NOMO-1 treated with dmso at 0.1 percent for 144 hours (cell line): ENCODE data around the gene CPT1C.
"Not testable (repeated sequence)": the region's sequence is repeated elsewhere in the genome, so short reads cannot be mapped to it uniquely, and the experiment has no call there.

ENCODE experiments used
- DNase-seq: peaks from one replicate; lab custom pipeline; 2025; ENCODE audit not compliant: unreplicated experiment; lab: John Stamatoyannopoulos, UW

The CPT1C gene

DNA sequence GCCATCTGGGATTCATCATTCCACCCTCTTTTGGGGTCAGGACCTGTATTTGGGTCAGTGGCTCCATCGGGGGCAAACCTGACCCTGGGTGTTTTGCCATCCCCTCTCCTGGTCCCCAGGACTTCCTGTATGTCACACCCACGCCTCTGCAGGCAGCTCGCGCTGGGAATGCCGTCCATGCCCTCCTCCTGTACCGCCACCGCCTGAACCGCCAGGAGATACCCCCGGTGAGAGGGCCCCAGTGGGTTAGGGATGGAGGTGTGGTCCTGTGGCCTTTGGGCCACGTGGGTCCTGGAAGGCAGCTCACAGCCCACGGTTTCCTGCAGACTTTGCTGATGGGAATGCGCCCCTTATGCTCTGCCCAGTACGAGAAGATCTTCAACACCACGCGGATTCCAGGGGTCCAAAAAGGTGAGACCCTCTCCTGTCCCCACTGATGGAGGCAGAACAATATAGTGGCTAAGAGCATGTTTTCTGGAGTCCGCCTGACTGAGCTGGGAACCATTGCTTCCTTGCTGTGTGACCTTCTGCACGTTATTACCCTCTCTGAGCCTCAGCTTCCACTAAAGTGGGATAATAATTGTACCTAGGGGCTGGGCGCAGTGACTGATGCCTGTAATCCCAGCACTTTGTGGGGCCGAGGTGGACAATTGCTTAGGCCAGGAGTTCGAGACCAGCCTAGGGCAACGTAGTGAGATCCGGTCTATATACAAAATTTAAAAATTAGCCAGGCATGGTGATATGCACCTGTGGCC is 14.1 kb downstream of the CPT1C start:
- DNase-seq, result no peak

DNA sequence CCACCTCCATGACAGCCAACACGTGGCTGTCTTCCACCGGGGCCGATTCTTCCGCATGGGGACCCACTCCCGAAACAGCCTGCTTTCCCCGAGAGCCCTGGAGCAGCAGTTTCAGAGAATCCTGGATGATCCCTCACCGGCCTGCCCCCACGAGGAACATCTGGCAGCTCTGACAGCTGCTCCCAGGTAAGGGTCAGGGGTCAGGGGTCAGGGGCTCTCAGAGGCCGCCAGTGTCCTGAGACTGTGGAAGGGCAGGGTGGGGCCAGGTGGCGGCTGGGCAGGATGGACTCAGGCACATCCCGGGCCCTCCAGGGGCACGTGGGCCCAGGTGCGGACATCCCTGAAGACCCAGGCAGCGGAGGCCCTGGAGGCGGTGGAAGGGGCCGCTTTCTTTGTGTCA is 15.0 kb downstream of the CPT1C start:
- no peak for DNase-seq

DNA sequence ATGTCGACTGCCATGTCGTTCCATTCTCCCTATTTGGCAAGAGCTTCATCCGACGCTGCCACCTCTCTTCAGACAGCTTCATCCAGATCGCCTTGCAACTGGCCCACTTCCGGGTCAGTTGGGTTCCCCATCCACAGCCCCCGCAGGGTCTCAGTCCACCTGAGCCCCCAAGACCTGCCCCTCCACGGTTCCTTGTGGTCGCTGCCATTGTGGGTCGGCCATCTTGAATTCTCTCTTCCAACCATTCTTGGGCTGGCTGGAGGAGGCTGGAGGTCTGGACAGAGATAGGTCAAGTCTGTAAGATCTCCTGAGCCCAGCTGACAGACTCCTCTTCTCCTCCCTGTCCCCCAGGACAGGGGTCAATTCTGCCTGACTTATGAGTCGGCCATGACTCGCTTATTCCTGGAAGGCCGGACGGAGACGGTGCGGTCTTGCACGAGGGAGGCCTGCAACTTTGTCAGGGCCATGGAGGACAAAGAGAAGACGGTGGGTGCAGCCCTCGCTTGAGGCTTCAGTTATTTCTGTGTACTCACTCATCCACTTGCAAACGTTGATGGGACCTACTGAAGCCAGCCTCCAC is 19.5 kb downstream of the CPT1C start:
- DNase-seq, result no peak

DNA sequence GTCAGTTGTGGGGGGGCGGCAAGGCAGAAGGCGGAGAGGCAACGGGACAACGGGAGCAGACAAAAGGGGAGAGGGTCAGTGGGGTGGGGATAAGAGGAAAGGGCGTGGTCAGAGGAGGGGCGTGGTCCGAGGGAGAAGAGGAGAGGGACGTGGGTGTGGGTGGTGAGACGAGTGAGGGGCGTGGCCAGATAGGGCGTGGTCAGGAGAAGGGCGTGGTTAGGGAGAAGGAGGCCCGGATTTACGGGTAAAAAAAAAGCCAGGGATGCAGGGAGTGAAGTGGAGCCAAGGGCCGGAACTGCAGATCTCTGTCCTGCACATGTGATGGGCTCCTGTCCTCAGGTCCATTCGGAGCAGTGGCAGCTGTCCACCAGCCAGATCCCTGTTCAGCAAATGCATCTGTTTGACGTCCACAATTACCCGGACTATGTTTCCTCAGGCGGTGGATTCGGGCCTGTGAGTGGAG is 21.5 kb downstream of the CPT1C start:
- no peak for DNase-seq

DNA sequence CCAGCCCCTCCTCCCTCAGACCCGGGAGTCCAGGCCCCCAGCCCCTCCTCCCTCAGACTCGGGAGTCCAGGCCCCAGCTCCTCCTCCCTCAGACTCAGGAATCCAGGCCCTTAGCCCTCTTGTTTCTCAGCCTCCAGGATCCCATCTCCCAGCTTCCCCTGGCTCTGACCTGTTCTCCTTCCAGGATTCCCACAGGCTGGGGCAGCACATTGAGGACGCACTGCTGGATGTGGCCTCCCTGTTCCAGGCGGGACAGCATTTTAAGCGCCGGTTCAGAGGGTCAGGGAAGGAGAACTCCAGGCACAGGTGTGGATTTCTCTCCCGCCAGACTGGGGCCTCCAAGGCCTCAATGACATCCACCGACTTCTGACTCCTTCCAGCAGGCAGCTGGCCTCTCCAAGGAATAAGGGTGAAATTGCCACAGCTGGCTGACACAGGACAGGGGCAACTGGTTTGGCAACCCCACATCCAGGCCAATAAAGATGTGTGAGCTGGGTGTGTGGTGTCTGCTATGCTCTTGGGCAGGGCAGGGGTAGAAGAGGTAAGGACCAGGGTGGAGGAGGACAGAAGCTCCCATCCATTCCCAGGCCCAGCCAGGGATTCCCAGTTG is 22.4 kb downstream of the CPT1C start:
- DNase-seq, result no peak

DNA sequence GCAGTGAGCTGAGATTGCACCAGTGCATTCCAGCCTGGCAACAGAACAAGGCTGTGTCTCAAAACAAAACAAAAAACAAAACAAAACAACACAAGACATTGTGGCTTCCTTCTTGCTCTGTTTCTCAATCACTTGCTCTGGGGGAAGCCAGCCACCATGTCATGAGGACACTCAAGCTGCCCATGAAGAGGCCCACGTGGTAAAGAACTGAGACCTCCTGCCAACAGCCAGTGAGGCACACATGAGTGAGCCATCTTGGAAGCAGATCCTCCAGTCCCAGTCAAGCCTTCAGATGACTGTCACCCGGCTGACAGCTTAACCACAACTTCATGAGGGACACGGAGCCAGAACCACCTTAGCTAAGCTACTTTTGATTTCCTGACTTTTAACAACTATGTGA is 25.2 kb downstream of the CPT1C start:
- no peak for DNase-seq

DNA sequence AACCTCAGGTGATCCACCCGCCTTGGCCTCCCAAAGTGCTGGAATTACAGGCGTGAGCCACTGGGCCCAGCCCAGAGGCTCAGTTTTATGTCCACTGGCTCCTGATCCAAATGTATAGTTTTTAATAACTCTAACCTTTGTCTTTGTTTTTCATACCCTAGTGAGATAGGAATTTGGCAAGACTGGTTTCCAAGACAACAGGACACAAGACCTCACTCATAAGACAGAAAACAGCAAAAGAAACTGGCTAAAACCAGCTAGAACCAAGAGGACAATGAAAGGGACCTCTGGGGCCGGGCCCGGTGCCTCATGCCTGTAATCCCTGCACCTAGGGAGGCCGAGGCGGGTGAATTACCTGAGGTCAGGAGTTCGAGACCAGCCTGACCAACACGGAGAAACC is 27.6 kb downstream of the CPT1C start:
- no peak for DNase-seq

DNA sequence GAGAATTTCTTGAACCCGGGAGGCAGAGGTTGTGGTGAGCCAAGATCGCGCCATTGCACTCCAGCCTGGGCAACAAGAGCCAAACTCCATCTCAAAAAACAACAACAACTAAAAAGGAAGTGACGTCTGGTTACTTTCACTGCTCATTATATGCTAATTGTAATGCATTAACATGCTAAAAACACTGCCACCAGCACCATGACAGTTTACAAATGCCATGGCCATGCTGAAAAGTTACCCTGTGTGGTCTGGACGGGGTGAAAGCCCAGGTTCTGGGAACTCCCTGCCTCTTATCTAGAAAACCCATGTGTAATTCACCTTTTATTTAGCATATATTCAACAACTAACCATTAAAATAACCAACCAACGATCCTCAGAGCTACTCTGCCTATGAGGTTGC is 28.1 kb downstream of the CPT1C start:
- no peak for DNase-seq

DNA sequence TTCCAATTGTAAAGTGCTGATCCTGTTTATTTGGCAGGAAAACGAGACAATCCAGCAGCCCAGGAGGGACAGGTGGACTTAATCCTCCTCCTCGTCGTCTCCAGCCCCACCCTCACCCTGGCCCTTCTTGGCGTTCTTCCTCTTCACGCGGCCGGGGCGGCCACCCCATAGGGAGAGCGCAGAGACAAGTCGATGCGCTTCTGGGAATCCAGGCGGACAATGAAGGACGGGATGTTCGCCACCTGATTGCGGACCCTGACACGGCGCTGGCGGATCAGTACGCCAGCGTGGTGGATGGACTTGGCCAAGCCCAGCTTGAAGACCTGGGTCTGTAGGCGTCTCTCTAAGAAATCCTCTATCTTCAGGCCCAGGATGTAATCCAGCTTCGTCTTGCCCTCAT is 28.5 kb downstream of the CPT1C start:
- not testable (repeated sequence) for DNase-seq

DNA sequence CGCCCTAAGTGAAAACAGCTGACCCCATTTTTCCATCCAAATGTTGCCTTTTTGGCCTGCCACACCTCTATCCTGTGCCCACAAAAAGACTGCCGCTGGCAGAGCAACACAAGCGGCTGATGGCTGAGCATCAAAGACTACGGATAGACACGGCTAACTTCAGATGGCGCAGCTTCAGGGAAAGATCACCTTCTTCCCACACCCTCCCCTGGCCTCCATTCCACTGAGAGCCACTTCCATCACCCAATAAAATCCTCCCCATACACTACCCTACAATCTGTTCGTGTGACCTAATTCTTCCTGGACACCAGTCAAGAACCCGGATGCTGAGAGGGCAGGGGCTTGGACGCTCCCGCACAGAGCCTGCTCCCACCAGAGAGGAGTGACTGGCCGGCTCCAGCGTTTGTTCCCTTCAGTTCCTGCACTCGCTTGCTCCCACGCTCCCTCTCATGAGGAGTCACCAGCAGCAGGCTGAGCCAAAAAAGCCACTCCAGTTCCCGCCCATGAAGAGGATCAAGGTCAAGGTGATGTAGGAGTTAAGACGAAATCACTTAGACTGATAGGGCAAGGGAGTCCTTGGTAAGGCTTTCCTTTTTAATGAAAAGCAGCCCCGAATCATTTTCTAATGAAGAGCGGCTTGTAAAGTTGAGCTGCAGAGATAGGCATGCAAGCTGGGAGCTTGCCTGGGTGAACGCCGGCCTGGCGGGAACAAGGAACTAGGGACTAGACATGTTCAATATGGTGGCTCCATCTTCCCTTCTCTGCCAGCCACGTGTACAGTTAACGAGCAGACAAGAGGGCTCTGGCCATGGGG is 36.5 kb downstream of the CPT1C start:
- DNase-seq, result no peak

DNA sequence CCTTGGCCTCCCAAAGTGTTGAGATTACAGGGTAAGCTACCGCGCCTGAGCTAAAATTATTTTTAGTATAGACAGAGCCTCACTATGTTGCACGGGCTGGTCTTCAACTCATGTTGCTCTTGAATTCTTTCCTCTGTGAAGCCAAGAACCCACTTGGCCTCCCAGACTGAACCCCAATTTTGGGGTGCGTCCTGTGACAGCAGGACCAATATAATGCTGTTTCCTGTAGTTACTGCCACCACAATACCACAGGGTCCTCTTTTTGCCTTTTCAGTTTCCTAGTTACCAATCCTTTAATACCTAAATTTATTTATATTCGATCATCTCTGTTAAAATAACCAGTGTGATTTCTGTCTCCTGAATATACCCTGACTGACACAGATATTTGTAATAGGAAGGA is 39.2 kb downstream of the CPT1C start:
- DNase-seq, result no peak

DNA sequence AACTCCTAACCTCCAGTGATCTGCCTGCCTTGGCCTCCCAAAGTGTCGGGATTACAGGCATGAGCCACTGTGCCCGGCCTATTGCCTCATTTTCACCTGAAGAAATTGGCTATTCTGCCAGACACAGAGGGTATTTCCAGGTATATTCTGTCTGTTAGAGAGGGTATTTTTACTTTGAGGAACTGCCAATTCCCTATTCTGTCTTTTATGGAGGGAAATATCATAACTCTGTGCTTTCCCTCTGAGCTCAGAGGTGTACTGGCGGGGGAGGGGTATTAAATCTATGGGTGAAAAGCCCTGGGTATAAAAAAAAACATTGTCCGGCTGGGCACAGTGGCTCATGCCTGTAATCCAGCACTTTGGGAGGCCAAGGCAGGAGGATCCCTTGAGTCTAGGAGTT is 47.4 kb downstream of the CPT1C start:
- no peak for DNase-seq

DNA sequence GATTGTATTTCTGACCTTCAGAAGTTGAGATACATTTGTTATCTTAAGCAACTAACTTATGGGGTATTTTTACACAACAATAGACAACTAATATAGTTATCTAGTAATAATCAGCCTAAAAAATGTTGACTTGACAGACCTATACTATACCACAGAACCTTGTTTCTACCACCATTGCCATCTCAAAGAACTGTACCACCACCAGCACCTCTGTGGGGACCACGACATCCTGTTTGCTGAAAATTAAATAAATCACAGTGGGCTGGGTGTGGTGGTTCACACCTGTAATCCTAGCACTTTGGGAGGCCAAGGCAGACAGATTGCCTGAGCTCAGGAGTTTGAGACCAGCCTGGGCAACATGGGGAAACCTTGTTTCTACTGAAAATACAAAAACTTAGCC is 48.2 kb downstream of the CPT1C start:
- no peak for DNase-seq

DNA sequence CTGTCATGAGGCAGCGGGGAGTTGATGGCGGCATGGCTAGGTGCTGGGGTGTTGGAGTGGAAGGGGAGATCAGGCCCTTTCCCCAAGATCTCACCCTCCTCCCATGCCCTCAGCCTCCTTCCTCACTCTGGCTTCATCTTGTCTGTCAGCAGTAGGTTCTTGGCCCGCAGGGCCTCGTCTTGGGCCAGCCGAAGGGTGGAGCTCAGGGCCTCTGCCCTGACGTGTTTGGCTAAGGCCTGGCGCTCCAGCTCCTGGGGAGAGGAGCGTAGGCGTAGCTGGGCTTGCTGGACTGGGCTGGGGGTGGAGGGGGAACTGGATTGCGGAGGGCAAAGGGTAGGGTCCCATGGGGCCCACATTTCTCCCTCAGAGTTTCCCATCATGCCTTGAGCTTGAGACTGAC is 49.0 kb downstream of the CPT1C start:
- DNase-seq, result no peak

DNA sequence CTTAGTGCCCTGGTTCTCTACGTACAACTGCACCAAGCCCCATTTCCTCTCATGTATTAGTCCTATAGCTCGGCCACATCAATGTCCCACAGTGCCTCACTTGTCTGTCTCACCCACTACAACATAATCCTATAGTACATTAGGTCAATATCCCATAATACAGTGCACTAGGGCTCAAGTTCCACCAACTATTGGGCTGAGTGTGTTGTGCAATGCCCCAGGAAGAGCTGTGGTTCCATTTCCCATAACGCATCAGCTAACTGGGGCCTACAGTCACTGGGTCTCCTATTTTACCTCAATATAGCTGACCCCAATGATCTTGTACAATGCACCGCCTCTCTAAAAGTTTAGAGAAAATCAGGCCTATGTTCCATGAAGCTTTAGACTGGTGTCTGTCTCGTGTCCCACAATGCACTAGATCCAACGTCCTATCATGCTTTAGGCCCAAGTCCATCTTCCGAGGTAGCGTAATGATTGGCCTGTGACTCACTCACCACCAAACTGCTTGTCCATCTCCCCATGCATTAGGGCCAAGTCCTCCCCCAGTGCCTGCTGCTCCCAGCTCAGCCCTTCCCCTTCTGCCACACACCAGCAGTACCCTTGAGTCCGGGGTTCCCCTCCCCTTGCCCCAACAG is 50.4 kb downstream of the CPT1C start:
- no peak for DNase-seq

DNA sequence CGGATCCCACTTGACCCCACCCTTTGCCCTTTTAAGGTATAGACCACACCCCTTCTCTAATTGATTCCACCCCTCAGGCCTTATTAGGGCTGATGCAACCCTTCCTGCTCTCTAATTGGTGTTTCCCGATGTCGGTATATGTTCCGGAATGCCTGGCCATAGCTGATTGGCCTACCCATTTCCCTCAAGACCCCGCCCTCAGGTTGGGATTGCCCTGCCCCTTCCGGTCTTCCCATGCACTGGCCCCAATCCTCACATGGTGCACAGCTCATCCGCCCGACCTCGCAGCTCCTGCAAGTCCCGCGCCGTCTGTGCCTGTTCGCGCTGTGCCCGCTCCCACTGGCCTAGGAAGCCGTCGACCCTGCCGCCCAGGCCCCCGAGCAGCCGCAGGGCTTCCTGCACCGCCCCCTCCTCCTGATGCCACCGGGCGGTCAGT is 54.0 kb downstream of the CPT1C start:
- DNase-seq, result no peak

DNA sequence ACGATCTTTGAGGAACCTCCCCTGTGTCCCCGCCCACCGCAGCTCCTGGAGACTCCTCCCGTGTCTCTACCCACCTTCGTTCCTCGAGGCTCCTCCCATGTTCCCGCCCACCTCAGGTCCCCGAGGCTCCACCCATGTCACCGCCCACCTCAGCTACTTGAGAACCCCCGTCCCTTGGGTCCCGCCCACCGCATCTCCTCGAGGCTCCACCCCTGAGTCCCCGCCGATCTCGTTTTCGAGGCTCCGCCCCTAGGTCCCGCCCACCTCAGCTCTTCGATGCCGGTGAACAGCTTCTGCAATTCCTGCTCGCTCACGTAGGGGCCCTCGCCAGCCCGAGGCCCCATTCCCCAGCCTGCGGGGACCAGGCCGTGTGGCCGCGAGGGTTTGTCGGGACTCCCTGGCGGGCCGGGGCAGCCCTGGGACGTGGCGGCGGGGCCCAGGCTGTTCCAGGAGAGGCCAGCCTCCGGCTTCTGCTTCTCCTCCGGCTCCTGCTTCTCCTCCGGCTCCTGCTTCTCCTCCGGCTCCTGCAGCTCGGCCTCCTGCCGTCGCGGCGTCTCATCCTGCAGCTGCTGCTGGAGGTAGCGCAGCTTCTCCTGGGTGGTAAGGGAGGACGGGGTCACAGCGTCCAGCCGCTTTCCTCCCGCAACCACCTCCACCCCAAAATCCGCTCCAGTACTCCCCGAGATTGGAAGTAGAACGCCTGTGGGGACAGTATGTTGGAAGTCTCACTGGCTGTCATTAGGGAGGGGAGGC is 55.5 kb downstream of the CPT1C start:
- DNase-seq, result no peak

DNA sequence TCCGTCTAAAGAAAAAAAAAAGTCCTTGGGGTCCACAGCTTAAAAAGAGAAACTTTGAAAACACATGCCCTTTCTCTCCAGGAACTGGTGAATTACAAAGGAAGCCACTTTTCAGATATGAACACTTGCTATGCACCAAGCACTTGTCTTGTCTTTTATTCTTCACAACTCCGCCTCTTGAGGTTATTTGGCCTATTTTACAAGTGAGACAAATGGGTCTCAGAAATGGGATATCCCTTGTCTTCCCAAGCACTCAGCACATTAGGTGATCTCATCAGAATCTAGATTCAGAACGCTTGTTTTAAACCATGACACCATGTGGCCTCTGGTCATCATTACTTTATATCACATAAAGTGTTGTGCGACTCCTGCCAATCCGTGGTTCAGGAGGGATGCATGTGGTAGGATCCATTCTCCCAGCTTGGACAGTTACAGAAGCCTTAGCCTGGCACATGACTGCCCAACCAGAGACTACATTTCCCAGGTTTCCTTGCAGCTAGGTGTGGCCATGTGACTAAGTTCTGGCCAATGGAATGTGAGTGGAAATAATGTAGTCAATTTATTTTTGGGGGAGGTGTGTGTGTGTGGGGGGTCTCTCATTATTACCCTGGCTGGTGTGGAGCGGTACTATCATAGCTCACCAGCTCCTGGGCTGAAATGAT is 58.3 kb downstream of the CPT1C start:
- no peak for DNase-seq

DNA sequence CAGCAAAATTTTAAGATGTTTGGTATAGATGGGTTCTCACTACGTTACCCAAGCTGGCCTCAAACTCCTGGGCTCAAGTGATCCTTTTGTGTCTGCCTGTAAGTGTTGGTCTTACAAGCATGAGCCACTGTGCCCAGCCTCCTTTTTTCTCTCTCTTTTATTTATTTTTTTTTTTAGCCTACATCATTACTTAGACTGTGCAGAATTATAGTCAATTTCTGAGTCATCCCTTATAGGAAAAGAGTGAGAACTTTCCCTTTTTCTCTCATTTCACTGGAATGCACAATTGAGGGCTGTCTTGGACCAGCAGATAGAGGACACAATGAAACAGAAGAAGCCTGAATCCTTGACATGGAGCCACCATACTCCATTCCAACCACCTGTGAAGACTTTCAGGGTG is 58.9 kb downstream of the CPT1C start:
- no peak for DNase-seq

DNA sequence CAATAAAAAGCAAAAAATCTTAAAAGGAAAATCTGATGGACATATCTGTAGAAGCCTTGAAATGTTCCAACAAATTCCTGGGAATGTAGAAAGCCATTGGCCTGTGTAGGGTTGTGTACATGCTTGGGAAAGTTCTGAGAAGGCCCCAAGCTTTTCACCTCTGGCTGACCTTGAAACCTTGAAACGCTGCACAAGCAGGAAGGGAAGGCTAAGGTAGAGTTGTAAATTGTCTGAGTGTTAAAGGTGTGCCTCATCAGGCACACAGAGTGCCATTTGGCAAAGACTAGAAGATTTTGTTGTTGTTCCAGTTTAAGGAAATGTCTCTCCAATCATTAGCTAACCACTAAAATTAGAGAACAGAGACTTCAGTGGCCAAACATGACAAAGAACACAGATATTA is 61.8 kb downstream of the CPT1C start:
- no peak for DNase-seq
